Osteocyte (in vitro differentiated cells): ENCODE measurements around the gene APOA5. TPM values are rescaled to one million over a fixed set of nuclear protein-coding genes. Genes with fewer than 3 reads are reported as not detected.
A peak's percentile ranks its signal among the peaks of the same experiment; 100 is the strongest.

Experiments used
- DNase-seq: peaks from one replicate; pipeline ENCODE4 v3.0.0; 2021; ENCODE audit warnings: mixed read lengths; ENCODE audit not compliant: unreplicated experiment; ENCODE audit errors: extremely low spot score
- H3K27ac Mint-ChIP-seq: one replicate; pipeline ENCODE4 v1.8.0; 2021; ENCODE audit warnings: mild to moderate bottlenecking, mixed read lengths; ENCODE audit not compliant: unreplicated experiment
- H3K27me3 Mint-ChIP-seq: one replicate; pipeline ENCODE4 v1.8.0; 2021; ENCODE audit warnings: mixed read lengths; ENCODE audit not compliant: unreplicated experiment
- H3K36me3 Mint-ChIP-seq: one replicate; pipeline ENCODE4 v1.8.0; 2021; ENCODE audit warnings: mixed read lengths; ENCODE audit not compliant: unreplicated experiment
- H3K4me1 Mint-ChIP-seq: one replicate; pipeline ENCODE4 v1.8.0; 2021; ENCODE audit warnings: mixed read lengths; ENCODE audit not compliant: unreplicated experiment
- H3K4me3 Mint-ChIP-seq: one replicate; pipeline ENCODE4 v1.8.0; 2021; ENCODE audit warnings: mild to moderate bottlenecking, moderate library complexity, mixed read lengths; ENCODE audit not compliant: unreplicated experiment
- H3K9me3 Mint-ChIP-seq: one replicate; pipeline ENCODE4 v1.8.0; 2021; ENCODE audit warnings: mixed read lengths; ENCODE audit not compliant: unreplicated experiment
- CTCF ChIP-seq: fragments of 200-600 bp; sonication (generic); IDR thresholded peaks from 2 replicates; pipeline ENCODE4 v1.5.0; 2021; ENCODE audit warnings: antibody characterized with exemption, mild to moderate bottlenecking, moderate library complexity
- total RNA-seq: library from RNA; stranded (reverse); gene quantifications from 2 replicates; pipeline ENCODE4 v1.2.1, GENCODE V29; 2021

APOA5 gene
- total RNA-seq, 1 donor from 2014 or later: not detected

- no peaks in the 10 kb centered on the region for H3K27me3 Mint-ChIP-seq
- no peak overlapping the region for H3K27ac Mint-ChIP-seq
- H3K4me3 Mint-ChIP-seq: no peak overlapping the region
- no peak for TF ChIP-seq CTCF
- DNase-seq: no peak
- H3K4me1 Mint-ChIP-seq: no peaks in the 10 kb centered on the region
- peaks cover 38% of the 10 kb centered on the region for H3K36me3 Mint-ChIP-seq
- no peaks in the 10 kb centered on the region for H3K9me3 Mint-ChIP-seq
Observed at GRCh38 chr11:116750070-116750718, 41.5 kb downstream of the APOA5 start.

GRCh38 chr11:116742104-116742503 lies 49.6 kb downstream of the APOA5 start:
- Mint-ChIP-seq H3K27ac (peak overlapping the region; percentile 55), H3K36me3 (peaks cover 9% of the 10 kb centered on the region), H3K4me1 (peaks cover 27% of the 10 kb centered on the region), H3K4me3 (no peak overlapping the region), H3K27me3 (no peaks in the 10 kb centered on the region), H3K9me3 (no peaks in the 10 kb centered on the region)
- no peak for TF ChIP-seq CTCF
- DNase-seq: peak; percentile 42

DNA sequence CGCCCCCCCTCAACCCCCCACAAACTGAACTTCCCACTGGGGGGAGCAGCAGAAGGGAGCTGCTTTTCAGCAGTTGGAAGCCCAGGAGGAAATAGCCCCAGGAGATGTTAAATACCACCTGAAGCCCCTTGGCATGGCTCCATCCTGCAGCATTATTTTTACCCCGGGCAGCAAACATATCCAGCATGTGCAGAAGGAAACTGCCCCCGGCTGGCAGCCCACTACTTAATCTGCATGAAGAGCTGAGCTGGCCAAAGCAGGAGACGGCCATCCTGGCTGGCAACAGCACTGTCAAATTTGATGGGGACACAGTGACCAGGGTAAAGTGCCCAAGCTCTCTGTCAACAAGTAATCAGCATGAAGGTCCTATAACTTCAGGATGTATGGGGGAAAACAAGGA lies 50.9 kb downstream of the APOA5 start:
- H3K36me3 Mint-ChIP-seq: peaks cover 3% of the 10 kb centered on the region
- peaks cover 27% of the 10 kb centered on the region for H3K4me1 Mint-ChIP-seq
- no peaks in the 10 kb centered on the region for H3K27me3 Mint-ChIP-seq
- H3K9me3 Mint-ChIP-seq: no peaks in the 10 kb centered on the region
- no peak for TF ChIP-seq CTCF
- no peak overlapping the region for H3K27ac Mint-ChIP-seq
- DNase-seq: peak; percentile 64
- no peak overlapping the region for H3K4me3 Mint-ChIP-seq

Other genes with a start within 250 kb of the APOA5 start
- 13.1 and 15.2 TPM in 2 replicates for gene BUD13, start 18.9 kb downstream of the APOA5 start, total RNA-seq
- gene ZPR1, start 3.9 kb downstream of the APOA5 start, total RNA-seq: 33.1 and 35.1 TPM in 2 replicates
- gene APOA4, start 31.4 kb upstream of the APOA5 start, total RNA-seq: not detected in 2 replicates
- gene APOC3, start 38.0 kb upstream of the APOA5 start, total RNA-seq: not detected in 2 replicates
- gene APOA1, start 45.7 kb upstream of the APOA5 start, total RNA-seq: not detected in 2 replicates